Activated T-helper 1 cell treated with Interleukin-2 at 50 U/mL for 16 hours (primary cell): Measurements from ENCODE around the gene ANKS1A.
"Not testable (repeated sequence)": the region's sequence is repeated elsewhere in the genome, so short reads cannot be mapped to it uniquely, and the experiment has no call there.

Experiments used
- DNase-seq: peaks from one replicate; pipeline ENCODE4 v3.0.0-alpha.2; 2020; ENCODE audit warnings: low read depth

The ANKS1A gene

GRCh38 chr6:35107208-35107607 lies 218.2 kb downstream of the ANKS1A start:
- not testable (repeated sequence) for DNase-seq

- DNase-seq: not testable (repeated sequence)
These were observed 218.7 kb downstream of the ANKS1A start for GRCh38 chr6:35107761-35108160.

- DNase-seq: no peak
These were observed 219.3 kb downstream of the ANKS1A start for GRCh38 chr6:35108309-35108885.

- DNase-seq: no peak
These were observed 231.7 kb downstream of the ANKS1A start for GRCh38 chr6:35120746-35121145.

GRCh38 chr6:35124356-35124755 lies 235.3 kb downstream of the ANKS1A start:
- DNase-seq: no peak

GRCh38 chr6:35128042-35128441 lies 239.0 kb downstream of the ANKS1A start:
- DNase-seq: no peak

- no peak for DNase-seq
These were observed 239.4 kb downstream of the ANKS1A start for GRCh38 chr6:35128496-35128895.

GRCh38 chr6:35136185-35136584 lies 247.1 kb downstream of the ANKS1A start:
- no peak for DNase-seq

GRCh38 chr6:35138191-35138590 lies 249.1 kb downstream of the ANKS1A start:
- not testable (repeated sequence) for DNase-seq

GRCh38 chr6:35139470-35139869 lies 250.4 kb downstream of the ANKS1A start:
- DNase-seq: no peak

- no peak for DNase-seq
These were observed 251.0 kb downstream of the ANKS1A start for GRCh38 chr6:35139924-35140638.

GRCh38 chr6:35140639-35141006 lies 251.6 kb downstream of the ANKS1A start:
- no peak for DNase-seq
